Pulmonary artery endothelial cell (primary cell): ENCODE data around the gene ADGRL2. TPM values are rescaled to one million over a fixed set of nuclear protein-coding genes. Genes with fewer than 3 reads are reported as not detected.

Experiments
- DNase-seq: peaks from one replicate; pipeline ENCODE4 v3.0.0-alpha.2; 2011; ENCODE audit warnings: low read depth, low spot score
- total RNA-seq: library from RNA; depleted of rRNA; stranded (reverse); fragments of >200 nt; gene quantifications from 2 replicates; pipeline ENCODE4 v1.2.3, GENCODE V29; 2014

The ADGRL2 gene
- total RNA-seq, 1 donor from 2014 or later = 64.4 TPM

- DNase-seq = no peak
Measured at GRCh38 chr1:81907575-81907974, 106.8 kb downstream of the ADGRL2 start.

DNA sequence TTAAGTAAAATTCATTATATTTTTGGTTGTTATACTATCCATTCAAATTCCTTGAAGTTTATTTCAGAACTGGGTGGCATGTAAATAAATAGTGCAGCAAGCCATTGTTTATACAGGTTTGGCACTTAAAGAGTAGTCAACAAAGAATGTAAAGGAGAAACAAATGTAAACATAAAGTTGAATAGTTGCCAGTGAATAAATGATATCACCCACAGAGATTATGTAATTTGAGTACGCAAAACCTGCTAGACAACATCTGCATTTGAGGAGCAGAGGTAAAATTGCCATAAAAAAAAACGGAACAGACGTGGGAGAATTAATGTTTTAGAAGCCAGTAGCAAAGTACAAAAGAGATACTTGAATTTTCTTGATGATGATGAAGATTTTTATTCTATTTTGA is 111.6 kb downstream of the ADGRL2 start:
- no peak for DNase-seq

GRCh38 chr1:81915937-81916336 is 115.2 kb downstream of the ADGRL2 start:
- no peak for DNase-seq

GRCh38 chr1:81920245-81920740 is 119.6 kb downstream of the ADGRL2 start:
- DNase-seq = no peak

DNA sequence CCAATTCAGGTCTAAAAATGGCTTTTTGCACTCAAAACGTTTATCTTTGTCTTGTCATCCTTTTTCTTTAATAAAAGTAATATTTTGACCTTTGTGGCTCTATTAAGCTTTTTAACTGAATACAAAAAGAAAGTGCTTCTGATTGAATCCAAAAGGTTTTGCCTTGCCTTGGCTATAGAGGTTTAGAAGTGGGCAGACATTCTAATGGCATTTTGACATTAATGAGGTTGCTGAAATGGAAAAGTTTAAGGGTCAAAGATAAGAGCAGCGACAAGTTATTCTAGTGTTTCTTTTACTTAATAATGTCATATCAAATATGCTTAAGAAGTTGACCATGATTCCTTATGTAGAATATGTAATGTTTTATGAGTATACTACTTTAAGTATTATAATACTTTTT is 120.2 kb downstream of the ADGRL2 start:
- DNase-seq = no peak

GRCh38 chr1:81921344-81921743 is 120.6 kb downstream of the ADGRL2 start:
- no peak for DNase-seq

GRCh38 chr1:81921851-81922462 is 121.2 kb downstream of the ADGRL2 start:
- DNase-seq = no peak

DNA sequence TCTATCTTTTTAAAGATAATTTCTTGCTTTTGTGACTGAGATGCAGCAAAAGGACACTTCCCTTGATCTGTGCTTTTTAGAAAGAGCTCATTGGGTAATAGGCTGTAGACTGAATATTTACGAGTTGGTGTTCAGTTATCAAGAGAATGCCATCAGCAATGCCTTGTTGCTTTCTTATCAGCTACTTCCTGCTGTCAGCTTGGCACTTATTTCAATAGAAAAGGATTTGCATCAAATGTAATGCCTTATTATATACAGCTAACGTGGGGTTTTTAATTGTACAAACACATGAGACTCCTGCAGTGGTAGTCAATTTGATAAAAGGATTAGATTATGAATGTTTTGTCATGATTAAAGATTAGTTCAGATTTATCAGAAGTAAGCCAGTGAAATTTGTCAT is 122.2 kb downstream of the ADGRL2 start:
- DNase-seq = no peak

DNA sequence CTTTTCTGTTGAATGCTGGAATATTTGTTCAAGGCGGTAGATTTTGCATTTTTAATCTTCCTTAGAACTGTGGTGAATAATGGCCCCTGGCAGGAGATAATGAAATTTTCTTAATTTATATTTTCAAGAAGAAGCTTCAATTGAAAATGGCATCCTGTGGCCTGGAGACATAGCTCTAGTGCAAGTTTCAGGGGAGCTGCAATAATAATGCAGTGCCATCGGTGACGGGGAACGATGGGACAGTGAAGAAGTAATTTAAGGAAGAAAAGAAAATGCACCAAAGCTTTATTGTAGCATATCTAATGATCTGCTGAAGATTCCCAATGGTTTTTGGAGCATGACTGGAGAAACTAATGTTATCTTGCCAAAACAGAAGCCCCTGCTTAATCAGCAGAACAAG is 128.4 kb downstream of the ADGRL2 start:
- no peak for DNase-seq

DNA sequence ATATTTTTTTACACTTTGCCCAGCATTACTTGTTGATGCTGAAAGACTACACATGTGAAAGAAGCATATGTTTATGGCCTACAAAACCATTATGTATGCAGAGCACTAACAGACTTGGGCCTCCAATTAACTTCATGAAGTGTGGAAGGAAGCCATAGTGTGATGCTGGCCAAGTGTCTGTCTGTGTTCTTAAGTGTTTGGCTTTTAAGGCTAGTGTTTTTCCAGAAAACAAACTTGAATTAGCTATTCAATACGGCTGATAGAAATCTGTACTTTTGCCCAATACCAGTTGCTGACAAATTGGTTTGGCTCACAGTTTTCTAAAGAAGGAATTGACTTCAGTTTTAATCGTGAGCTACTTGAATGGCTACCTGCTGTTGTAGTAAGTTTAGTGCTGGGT is 136.1 kb downstream of the ADGRL2 start:
- no peak for DNase-seq

DNA sequence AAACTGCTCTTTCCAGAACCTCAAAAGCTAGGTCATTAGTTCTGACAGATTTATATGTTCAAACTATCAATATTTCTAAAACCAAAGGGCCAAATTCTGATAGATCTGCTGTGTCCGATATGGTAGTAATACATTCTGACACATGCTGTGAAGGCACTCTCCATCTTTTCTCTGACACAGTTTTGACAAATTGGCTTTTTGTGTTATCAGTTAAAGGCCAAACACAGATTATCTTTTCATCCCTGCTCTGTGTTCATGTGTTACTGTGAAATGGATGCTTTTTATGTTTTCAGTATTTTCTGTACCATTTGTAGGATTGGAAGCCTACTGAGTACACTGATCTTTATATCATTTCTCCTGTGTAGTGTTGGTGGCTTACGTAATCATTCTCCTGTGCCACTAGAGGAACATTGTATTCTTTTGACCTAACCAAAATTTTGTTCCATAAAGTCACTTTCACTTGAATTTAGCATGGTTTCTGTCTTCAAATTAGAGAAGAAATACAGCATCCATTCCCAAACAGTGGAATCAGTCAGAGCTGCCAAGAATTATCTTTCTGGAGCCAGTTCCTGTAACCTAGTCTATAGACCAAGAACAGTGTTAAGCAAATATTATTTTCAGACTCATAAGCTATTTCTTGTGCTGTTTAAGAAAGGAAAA is 137.2 kb downstream of the ADGRL2 start:
- DNase-seq = no peak

GRCh38 chr1:81948495-81948894 is 147.8 kb downstream of the ADGRL2 start:
- DNase-seq = no peak

GRCh38 chr1:81949421-81949820 is 148.7 kb downstream of the ADGRL2 start:
- DNase-seq = no peak

DNA sequence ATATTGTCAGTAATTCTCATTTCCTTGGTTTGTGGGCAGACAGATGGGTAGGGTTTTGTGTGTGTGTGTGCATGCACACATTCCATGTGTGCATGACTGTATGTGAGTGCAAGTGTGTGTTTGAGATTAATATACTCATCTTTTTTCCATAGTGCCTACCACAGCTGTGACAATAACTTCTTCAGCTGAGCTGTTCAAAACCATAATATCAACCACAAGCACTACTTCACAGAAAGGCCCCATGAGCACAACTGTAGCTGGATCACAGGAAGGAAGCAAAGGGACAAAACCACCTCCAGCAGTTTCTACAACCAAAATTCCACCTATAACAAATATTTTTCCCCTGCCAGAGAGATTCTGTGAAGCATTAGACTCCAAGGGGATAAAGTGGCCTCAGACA is 149.3 kb downstream of the ADGRL2 start:
- DNase-seq = no peak

DNA sequence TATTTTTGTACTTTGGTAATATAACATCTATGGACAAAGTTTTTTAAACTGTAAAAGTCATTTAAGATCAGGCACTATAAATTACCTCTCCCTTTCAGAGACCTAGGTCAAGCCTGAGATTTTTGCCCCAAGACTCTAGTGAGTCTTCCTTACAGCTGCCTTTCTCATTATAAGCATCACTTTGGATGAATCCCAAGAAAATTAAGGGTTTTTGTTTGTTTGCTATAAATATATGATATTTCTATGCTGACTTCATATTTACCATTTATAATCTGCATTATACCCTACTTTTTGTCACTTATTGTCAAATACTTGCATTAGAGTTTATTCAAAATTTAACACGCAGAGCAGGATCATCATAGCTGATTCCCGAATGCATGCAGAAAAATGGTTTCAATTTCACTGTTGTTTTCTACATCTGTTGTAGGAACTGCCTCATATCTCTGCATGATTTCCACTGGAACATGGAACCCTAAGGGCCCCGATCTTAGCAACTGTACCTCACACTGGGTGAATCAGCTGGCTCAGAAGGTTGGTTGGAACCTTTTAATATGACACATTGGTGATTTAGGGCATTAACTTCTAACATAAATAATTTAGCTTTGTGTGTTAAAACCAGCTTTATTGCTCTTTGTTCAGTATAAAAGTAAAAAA is 150.0 kb downstream of the ADGRL2 start:
- no peak for DNase-seq

DNA sequence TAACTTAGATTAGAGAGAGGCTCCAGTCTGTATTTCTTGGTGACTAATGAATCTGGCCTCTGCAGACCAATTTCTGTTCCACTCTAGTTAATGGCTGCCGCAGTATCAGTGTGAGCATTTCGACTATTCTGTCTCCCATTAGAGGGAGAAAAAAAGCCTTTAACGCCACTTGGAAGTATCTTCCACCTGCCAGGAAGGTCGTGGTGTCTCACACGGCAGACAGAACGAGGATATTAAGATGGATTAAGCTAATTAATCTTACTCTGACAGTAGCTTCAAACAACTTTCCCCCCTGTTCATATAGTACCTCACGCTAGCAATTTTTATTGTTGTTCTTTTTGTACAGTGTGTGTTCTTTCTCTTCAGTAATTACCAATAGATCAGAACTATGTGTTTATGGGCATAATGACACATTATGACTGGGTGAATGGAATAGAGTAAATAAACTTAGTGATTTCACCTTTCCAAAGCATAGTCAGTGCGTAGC is 153.8 kb downstream of the ADGRL2 start:
- DNase-seq = no peak

GRCh38 chr1:81967951-81968350 is 167.2 kb downstream of the ADGRL2 start:
- DNase-seq = no peak

- DNase-seq = no peak
Measured at GRCh38 chr1:81970416-81970815, 169.7 kb downstream of the ADGRL2 start.

- no peak for DNase-seq
Measured at GRCh38 chr1:81974222-81974841, 173.6 kb downstream of the ADGRL2 start.

DNA sequence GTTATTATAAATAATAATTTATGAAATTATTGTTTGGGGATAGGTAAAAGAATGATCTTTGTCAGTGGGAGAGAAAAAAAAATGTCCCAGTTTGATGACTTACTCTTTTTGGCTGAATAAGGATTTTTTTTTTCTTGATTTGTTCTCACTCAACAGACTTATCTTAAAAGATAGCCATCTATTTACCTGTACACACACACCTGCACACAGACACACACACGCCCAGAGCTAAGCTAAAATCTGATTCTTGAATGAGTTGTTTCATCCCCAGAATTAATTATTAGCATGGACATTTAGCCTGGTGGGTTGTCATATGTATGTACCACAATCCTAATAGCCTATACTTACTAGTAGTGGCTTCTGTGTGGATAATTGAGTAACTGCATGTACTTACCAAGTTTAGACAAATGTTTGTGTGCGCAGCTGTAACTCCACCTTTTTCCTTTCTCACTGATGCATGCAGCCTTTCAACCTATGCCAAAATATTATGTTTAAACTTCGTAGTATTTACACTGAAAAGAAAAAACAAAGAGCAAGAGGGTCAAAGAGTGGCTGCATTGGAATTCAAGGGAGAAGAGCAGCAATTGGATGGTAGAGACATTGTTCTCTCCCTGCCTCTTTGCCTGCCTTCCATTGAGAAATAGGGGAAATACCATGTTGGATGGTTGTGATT is 174.3 kb downstream of the ADGRL2 start:
- no peak for DNase-seq

DNA sequence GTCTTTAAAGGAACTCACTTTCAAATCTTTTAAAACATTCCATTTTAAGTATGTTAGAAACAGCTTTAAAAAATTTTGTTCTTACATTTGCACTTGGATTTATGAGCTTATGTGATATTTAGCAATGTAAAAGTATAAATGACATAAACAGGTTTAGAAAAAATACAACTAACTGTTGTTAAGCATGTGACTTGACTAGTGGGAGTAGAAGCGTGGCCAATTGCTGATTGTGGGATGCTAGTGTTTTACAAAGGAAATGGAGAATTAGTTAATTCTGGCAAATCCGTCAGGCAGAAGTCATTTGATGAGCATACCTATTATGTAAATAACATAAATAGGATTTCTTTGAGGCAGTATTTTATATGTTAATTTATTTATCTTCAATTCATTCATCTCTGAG is 175.8 kb downstream of the ADGRL2 start:
- DNase-seq = no peak

DNA sequence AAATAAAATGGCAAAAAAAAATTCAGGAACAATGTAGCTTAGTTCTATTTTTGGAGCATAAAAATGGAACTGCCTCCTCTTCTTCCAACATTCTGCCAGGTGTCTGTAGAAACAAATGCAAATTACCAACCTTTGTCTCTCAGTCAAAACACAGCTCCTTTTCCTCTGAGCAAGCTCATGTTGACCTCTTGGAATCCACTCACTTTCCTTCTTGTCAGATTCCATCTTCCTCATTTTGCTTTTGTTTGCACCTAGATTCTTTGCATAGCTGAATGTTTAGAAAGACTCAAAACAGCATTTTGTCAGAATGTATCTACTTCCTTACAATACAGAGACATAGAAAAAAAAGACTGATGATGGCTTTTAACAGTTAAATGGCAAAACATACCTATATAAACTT is 178.2 kb downstream of the ADGRL2 start:
- no peak for DNase-seq
